ENCODE data around the gene KLRG1.

The KLRG1 gene

GRCh38 chr12:9039397-9039977, 50.1 kb downstream of the KLRG1 start:
- DNase-seq (ENCODE audit: insufficient read length, low spot score) (peak; percentile 29), FAIRE-seq (peak; percentile 88)

- no peak for FAIRE-seq
- DNase-seq (ENCODE audit: insufficient read length, low spot score) = no peak
Measured at GRCh38 chr12:9040484-9041186, 51.3 kb downstream of the KLRG1 start.

GRCh38 chr12:9041321-9041720, 52.0 kb downstream of the KLRG1 start:
- no peak for DNase-seq (ENCODE audit: insufficient read length, low spot score)
- FAIRE-seq = no peak

- DNase-seq (ENCODE audit: insufficient read length, low spot score) = no peak
- no peak for FAIRE-seq
Measured at GRCh38 chr12:9043766-9044165, 54.4 kb downstream of the KLRG1 start.

- FAIRE-seq = no peak
- DNase-seq (ENCODE audit: insufficient read length, low spot score) = no peak
Measured at GRCh38 chr12:9047105-9047504, 57.8 kb downstream of the KLRG1 start.

- DNase-seq (ENCODE audit: insufficient read length, low spot score) = no peak
- FAIRE-seq = no peak
Measured at GRCh38 chr12:9048930-9049329, 59.6 kb downstream of the KLRG1 start.

- peak; percentile 47 for FAIRE-seq
- no peak for DNase-seq (ENCODE audit: insufficient read length, low spot score)
Measured at GRCh38 chr12:9049520-9050133, 60.3 kb downstream of the KLRG1 start.

- DNase-seq (ENCODE audit: insufficient read length, low spot score) (no peak), FAIRE-seq (no peak)
Measured at GRCh38 chr12:9050521-9051157, 61.3 kb downstream of the KLRG1 start.

GRCh38 chr12:9051158-9051550, 61.8 kb downstream of the KLRG1 start:
- DNase-seq (ENCODE audit: insufficient read length, low spot score) = no peak

GRCh38 chr12:9052610-9053009, 63.3 kb downstream of the KLRG1 start:
- FAIRE-seq (no peak), DNase-seq (ENCODE audit: insufficient read length, low spot score) (no peak)

More at GRCh38 chr12:9051158-9051550, 61.8 kb downstream of the KLRG1 start:
- no peak for FAIRE-seq

Data from GM19239 (cell line).